SK-N-MC (cell line): Measurements from ENCODE around the gene GRIK3.

Experiments
- EZH2 ChIP-seq: fragments of 200-600 bp; sonication (generic); IDR thresholded peaks from one replicate; pipeline ENCODE4 v1.6.1; 2017; ENCODE audit warnings: antibody characterized with exemption
- FOXP2 ChIP-seq: optimal IDR thresholded peaks from 2 replicates; pipeline ENCODE3; 2011; ENCODE audit warnings: mild to moderate bottlenecking, moderate library complexity; ENCODE audit not compliant: insufficient read depth; ENCODE audit errors: extremely low read length, control extremely low read depth
- POLR2AphosphoS5 ChIP-seq: IDR thresholded peaks from 2 replicates; pipeline ENCODE4 v1.6.1; 2012; ENCODE audit warnings: mild to moderate bottlenecking, low read depth, low read length, borderline replicate concordance

DNA sequence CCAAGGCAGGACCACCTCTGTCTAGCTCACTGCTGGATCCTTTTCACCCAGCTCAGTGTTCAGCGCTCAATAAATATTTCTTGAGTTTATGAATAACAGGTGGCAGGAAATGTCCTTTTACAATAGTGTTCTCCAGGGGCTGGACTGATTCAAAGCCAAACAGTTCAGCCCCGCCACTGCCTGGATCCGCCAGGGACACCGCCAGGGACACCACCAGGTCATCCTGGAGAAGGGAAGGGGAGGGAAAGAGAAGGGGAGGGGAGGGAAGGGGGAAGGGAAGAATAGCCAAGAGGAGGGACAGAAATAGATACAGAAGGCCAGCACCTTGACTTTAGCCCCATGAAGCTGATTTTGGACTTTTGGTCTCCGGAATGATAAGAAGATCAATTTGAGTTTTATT lies 255.6 kb downstream of the GRIK3 start:
- TF ChIP-seq FOXP2 (no peak), EZH2 (no peak), POLR2AphosphoS5 (no peak)
